GM19455 (cell line): ENCODE results near the gene SSR2.

ENCODE experiments used
- ATAC-seq: cut with Tn5 transposase; IDR thresholded peaks from one replicate; pipeline ENCODE4 v1.9.1; 2021; ENCODE audit not compliant: unreplicated experiment

SSR2 gene

GRCh38 chr1:155974208-155975115, 46.3 kb downstream of the SSR2 start:
- no peak for ATAC-seq

GRCh38 chr1:155973723-155974122, 47.0 kb downstream of the SSR2 start:
- no peak for ATAC-seq

- no peak for ATAC-seq
These were observed 48.6 kb downstream of the SSR2 start for GRCh38 chr1:155971910-155972809.

DNA sequence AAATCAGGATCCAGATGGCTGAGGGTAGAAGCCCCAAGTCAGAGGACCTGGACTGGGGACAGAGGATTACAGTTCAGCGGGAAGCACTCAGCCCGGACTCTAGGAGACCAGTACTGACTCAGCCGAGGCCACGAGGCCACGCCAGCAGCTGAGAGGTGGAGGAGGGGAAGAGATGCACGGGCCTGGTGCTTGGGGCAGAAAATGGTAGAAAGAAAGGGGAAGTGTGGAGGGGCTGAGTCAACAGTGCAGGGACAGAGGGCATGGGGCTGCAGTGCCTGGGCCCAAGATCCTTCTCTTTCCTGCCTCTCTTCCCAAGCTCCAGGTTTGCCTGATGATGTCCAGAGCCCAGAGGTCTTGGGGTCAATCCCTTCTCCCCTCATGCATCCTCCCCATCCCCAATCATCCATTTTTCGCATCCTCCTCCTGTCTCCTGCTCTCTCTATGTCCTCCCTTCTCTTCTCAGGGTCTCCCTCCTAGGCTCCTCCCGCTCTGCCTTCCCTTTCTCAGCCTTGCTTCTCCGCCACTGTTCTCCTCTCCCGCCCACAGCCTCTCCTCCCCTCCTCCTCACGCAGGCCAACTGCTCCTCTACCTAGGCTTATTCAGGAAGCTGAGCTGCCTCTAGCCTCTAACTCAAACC, 50.1 kb downstream of the SSR2 start:
- peak; percentile 54 for ATAC-seq

DNA sequence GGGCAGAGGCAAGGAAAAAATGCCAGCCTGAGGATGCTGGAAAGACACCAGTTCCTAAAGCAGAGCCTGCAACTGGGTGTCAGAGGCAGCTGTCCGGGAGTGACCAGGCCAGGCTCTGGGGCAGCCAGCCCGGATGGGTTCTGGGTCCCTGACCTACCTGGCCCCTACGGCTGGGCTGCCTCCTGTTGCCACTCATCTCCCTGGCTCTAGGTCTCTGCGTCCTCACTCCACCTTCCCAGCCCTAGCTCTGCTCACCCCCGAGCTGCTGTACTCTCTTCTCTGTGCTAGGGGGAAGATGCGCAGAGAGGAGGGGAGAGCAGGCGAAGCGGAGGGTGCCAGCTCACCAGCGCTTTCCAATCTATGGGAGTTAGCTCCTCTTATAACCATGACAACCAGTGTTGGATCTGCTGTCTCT, 51.4 kb downstream of the SSR2 start:
- no peak for ATAC-seq

DNA sequence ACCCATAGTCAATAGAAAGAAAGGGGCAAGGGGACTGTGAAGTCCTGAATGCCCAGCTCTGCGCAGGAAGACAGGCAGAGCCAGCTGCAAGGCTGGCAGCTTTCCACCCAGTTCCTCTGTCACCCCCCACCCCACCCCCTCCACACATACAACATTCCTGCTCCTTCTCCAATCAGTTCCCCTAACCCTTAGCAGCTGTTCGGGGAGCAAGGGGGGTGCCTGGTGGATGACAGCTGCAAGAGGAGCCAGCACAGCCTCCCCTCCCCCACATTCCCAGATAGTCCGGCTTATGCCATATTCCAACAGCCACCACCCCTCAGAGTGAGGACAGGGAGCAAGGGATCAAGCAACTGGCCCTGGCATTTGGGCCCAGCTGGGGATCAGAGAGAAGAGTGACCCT, 52.1 kb downstream of the SSR2 start:
- no peak for ATAC-seq

DNA sequence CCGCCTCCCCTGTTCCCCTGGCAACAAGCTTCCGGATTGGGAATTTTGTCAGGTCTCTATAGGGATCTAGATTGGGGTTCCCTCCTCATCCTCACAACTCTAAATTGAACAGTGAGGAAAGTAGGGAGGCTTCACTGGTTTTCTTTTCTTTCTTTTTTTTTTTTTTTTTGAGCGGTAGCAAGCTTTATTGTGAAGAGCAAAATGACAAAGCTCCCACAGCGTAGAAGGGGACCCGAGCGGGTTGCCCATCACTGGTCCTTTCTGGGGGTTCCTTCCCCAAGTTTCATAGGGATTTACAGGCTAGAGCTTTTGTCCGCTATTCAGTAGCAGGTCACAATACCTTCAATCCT, 52.7 kb downstream of the SSR2 start:
- ATAC-seq, result no peak

DNA sequence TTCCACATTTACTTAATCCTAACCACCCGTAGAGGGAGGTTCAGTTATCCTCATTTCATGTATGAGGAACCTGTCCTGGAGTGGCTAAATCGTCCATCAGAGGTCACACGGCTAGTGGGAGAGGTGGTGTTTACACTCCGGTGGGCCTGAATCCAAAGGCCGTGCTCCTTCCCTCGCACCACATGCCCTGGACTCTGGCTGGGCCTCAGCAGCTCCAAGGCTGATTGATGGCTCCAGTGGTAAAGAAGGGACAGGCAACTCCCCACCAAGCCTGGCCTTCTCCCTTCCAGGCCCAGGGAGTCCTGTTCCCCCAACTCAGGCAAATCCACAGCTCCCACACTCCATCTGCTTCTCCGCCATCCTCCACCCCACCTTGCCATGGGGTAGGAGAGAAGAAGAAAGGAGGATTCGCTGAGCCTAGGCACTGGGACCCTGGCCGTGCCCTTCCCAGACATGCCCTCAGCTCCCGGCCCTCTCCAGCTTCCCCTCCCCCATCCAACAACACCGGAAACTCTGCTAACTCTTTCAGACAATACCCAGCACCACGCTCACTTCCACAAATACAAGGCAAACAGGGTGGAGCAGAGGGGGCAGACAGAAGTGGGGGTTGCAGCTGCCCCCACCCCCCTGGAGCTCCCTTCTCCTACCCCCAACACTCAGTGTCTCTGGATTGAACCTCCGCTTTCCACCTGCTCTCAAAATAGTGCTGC, 53.3 kb downstream of the SSR2 start:
- no peak for ATAC-seq

GRCh38 chr1:155966750-155967149, 54.0 kb downstream of the SSR2 start:
- ATAC-seq, result no peak

GRCh38 chr1:155966135-155966534, 54.6 kb downstream of the SSR2 start:
- ATAC-seq, result no peak

GRCh38 chr1:155964193-155964592, 56.6 kb downstream of the SSR2 start:
- ATAC-seq, result no peak

- no peak for ATAC-seq
These were observed 58.0 kb downstream of the SSR2 start for GRCh38 chr1:155962599-155963211.

DNA sequence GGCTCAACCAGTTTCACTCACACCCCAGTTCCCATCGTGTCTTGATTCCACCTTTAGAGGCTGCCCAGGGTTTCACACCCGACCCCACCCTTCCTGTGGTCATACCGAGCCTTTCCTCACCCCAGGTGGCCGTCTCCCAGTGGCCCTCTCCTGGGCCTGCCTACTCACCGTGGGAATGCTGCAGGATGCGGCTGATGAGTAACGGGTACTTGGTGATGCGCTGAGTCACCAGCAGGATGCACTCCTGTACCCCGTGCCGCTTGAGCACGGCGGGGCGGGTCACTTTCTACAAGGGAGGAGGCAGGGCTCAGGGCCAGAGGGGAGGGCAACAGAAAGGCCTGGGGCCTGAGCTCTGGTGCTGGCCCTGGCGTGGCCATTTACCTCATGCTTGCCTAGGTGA, 58.8 kb downstream of the SSR2 start:
- ATAC-seq, result no peak

GRCh38 chr1:155960081-155960745, 60.5 kb downstream of the SSR2 start:
- ATAC-seq, result no peak
